GM12878 (cell line): Measurements from ENCODE around the gene PTPRS. TPM values are rescaled to one million over a fixed set of nuclear protein-coding genes. Genes with fewer than 3 reads are reported as not detected.

Source experiments
- ATAC-seq: fragments of 200-7000 bp; cut with Tn5 transposase; 3 replicates; pipeline ENCODE4 v1.9.1; 2020; ENCODE audit warnings: mild to moderate bottlenecking, moderate library complexity
- BruUV-seq: library from RNA; stranded (reverse); fragments of 400-500 nt; replicated peaks from 2 replicates; lab custom pipeline; 2021; lab: Mats Ljungman, UMichigan
- CTCF ChIA-PET: fragments of 300-600 bp; sonication (Branson Sonifier 250); formaldehyde crosslinking; extraction: SDS; loops from one replicate; lab custom pipeline; 2021; ENCODE audit warnings: inconsistent platforms; lab: Yijun Ruan, JAX
- POLR2A ChIA-PET: fragments of 350-600 bp; formaldehyde crosslinking; extraction: SDS; loops from one replicate; lab custom pipeline; 2021; ENCODE audit warnings: inconsistent platforms; lab: Charles Lee
- RAD21 ChIA-PET: fragments of 300-600 bp; sonication (Branson Sonifier 250); formaldehyde crosslinking; loops from one replicate; lab custom pipeline; 2023; ENCODE audit warnings: antibody characterized with exemption; ENCODE audit not compliant: unreplicated experiment; lab: Charles Lee
- SMC1A ChIA-PET: fragments of 300-600 bp; sonication (Branson Sonifier 250); formaldehyde crosslinking; loops from one replicate; lab custom pipeline; 2023; ENCODE audit not compliant: unreplicated experiment, uncharacterized antibody; lab: Charles Lee
- DNase-seq: peaks from one replicate; pipeline ENCODE4 v3.0.0-alpha.2; 2011; ENCODE audit warnings: low read depth, low spot score
- FAIRE-seq: peaks from 3 replicates; lab custom pipeline; 2011; peaks lifted over from hg19 to GRCh38; lab: Jason Lieb, UNC
- H2AFZ ChIP-seq: 2 replicates; pipeline ENCODE4 v1.6.0; 2011; ENCODE audit warnings: low read depth, low read length, control low read depth; ENCODE audit not compliant: control insufficient read depth
- H3K27ac ChIP-seq: 2 replicates; pipeline ENCODE4 v1.5.1; 2011; ENCODE audit warnings: control low read depth; ENCODE audit not compliant: control insufficient read depth, insufficient read depth
- H3K27me3 ChIP-seq, 2 experiments: replicated peaks in 1 of 2; 2 replicates each; pipeline versions ENCODE4 v1.6.0 to v1.6.1; 2011; ENCODE audit warnings: low read length in 1 of 2; ENCODE audit not compliant: control insufficient read depth in 2 of 2, insufficient read depth in 2 of 2
- H3K36me3 ChIP-seq, 2 experiments: 2 replicates each; pipeline ENCODE4 v1.5.1; 2011; ENCODE audit warnings: low read length in 1 of 2; ENCODE audit not compliant: control insufficient read depth in 2 of 2, insufficient read depth in 2 of 2
- H3K4me1 ChIP-seq: 2 replicates; pipeline ENCODE4 v1.6.1; 2011; ENCODE audit warnings: mild to moderate bottlenecking, low read length, moderate library complexity, mixed read lengths; ENCODE audit not compliant: control insufficient read depth, insufficient read depth
- H3K4me2 ChIP-seq: 2 replicates; pipeline ENCODE4 v1.6.0; 2011; ENCODE audit warnings: control low read depth; ENCODE audit not compliant: control insufficient read depth, insufficient read depth
- H3K4me3 ChIP-seq: fragments of 200-600 bp; sonication (generic); 2 replicates; pipeline ENCODE4 v1.5.1; 2016
- H3K79me2 ChIP-seq: 2 replicates; pipeline ENCODE4 v1.6.0; 2011; ENCODE audit warnings: low read length; ENCODE audit not compliant: control insufficient read depth, insufficient read depth
- H3K9ac ChIP-seq: 2 replicates; pipeline ENCODE4 v1.8.0; 2011; ENCODE audit warnings: low read length, control low read depth, mixed read lengths; ENCODE audit not compliant: control insufficient read depth, insufficient read depth
- H3K9me3 ChIP-seq: replicated peaks from 3 replicates; pipeline ENCODE4 v1.5.1; 2011; ENCODE audit warnings: mild to moderate bottlenecking, low read length; ENCODE audit not compliant: control insufficient read depth, insufficient read depth
- H4K20me1 ChIP-seq: 2 replicates; pipeline ENCODE4 v1.6.0; 2011; ENCODE audit not compliant: control insufficient read depth, insufficient read depth
- CBX3 ChIP-seq: fragments of 200-600 bp; sonication (generic); IDR thresholded peaks from 2 replicates; pipeline ENCODE4 v1.6.1; 2016; ENCODE audit warnings: low read depth, borderline replicate concordance
- E2F8 ChIP-seq: fragments of 450-650 bp; IDR thresholded peaks from 2 replicates; pipeline ENCODE4 v1.6.1; 2018; ENCODE audit warnings: mild to moderate bottlenecking, low read depth, moderate library complexity; ENCODE audit not compliant: partially characterized antibody
- GATAD2B ChIP-seq: fragments of 450-650 bp; conservative IDR thresholded peaks from 2 replicates; pipeline ENCODE4 v1.6.1; 2017; ENCODE audit warnings: low read depth, mild to moderate bottlenecking, moderate library complexity
- IRF5 ChIP-seq: fragments of 450-650 bp; IDR thresholded peaks from 2 replicates; pipeline ENCODE4 v1.6.1; 2017; ENCODE audit warnings: borderline replicate concordance
- NFIC ChIP-seq: IDR thresholded peaks from 2 replicates; pipeline ENCODE4 v1.6.1; 2012; ENCODE audit warnings: low read depth, mild to moderate bottlenecking, inconsistent platforms, low read length, moderate library complexity
- PAX5 ChIP-seq: IDR thresholded peaks from 2 replicates; pipeline ENCODE4 v1.6.1; 2011; ENCODE audit warnings: low read depth, low read length, borderline replicate concordance
- SRF ChIP-seq, 2 experiments: IDR thresholded peaks; 2 replicates each; pipeline ENCODE4 v1.6.1; 2011; ENCODE audit warnings: low read depth in 2 of 2, low read length in 2 of 2, mild to moderate bottlenecking in 1 of 2, moderate library complexity in 1 of 2
- SUPT20H ChIP-seq: IDR thresholded peaks from 2 replicates; pipeline ENCODE4 v1.6.1; 2011; ENCODE audit warnings: low read depth, mild to moderate bottlenecking, low read length, moderate library complexity, borderline replicate concordance; ENCODE audit not compliant: control insufficient read depth
- SUZ12 ChIP-seq: fragments of 200-600 bp; sonication (generic); IDR thresholded peaks from one replicate; pipeline ENCODE4 v1.6.1; 2018; ENCODE audit warnings: antibody characterized with exemption, mild to moderate bottlenecking; ENCODE audit not compliant: unreplicated experiment
- TAF1 ChIP-seq: IDR thresholded peaks from 2 replicates; pipeline ENCODE4 v1.6.1; 2011; ENCODE audit warnings: mild to moderate bottlenecking, low read depth, low read length, borderline replicate concordance
- ZNF207 ChIP-seq: fragments of 450-650 bp; IDR thresholded peaks from 2 replicates; pipeline ENCODE4 v1.6.1; 2014; ENCODE audit warnings: antibody characterized with exemption, mild to moderate bottlenecking, borderline replicate concordance
- ZNF592 ChIP-seq: fragments of 450-650 bp; IDR thresholded peaks from 2 replicates; pipeline ENCODE4 v1.6.1; 2017; ENCODE audit warnings: mild to moderate bottlenecking, moderate library complexity
- WGBS: methylation state at CpG from one replicate; pipeline ENCODE4 v1.1.6; 2016; ENCODE audit warnings: low lambda C conversion rate; ENCODE audit not compliant: insufficient replicate concordance, insufficient coverage; ENCODE audit errors: missing lambda C conversion rate; 5-methylcytosine and 5-hydroxymethylcytosine counted together
- in situ Hi-C: fragments of 300-500 bp; cut with MboI; formaldehyde crosslinking; loops from 9 replicates; pipeline ENCODE4 v1.14.3; 2018; ENCODE audit warnings: mixed read lengths
- intact Hi-C: fragments of 100-400 bp; cut with micrococcal nuclease; formaldehyde crosslinking; loops from one replicate; pipeline ENCODE4 v1.14.2; 2022; ENCODE audit not compliant: unreplicated experiment
- polyA plus RNA-seq, 11 experiments: library from polyadenylated mRNA; depleted of rRNA in 4 of 11; unstranded in 6 of 11; stranded (reverse) in 5 of 11; fragments of >200 nt; fragmentation: Nextera tagmentation in 4 of 11; fragmentation: Illumina TruSeq in 1 of 11; extraction: Ambion mirVana in 4 of 11; extraction: Trizol in 1 of 11; gene quantifications; 1 replicate in 1 of 11; 2 replicates in 10 of 11; pipeline versions ENCODE4 v1.2.1 to v1.2.3, GENCODE V29; 2011 to 2016; ENCODE audit warnings: inconsistent platforms in 2 of 11, missing spikeins in 2 of 11, low read depth in 1 of 11
- total RNA-seq, 4 experiments: library from RNA; depleted of rRNA in 3 of 4; stranded (reverse); fragments of >200 nt in 3 of 4; fragmentation: Illumina TruSeq in 1 of 4; extraction: Trizol in 1 of 4; gene quantifications; 2 replicates each; pipeline versions ENCODE4 v1.2.1 to v1.2.3, GENCODE V29; 2013 to 2021

Gene PTPRS
- total and polyA plus RNA-seq, 10 of the 15 experiments (the other 5 are each of a cell fraction or from before 2014, with no cell fraction given) = 0.09 to 32.1 (median 0.71) TPM

DNA sequence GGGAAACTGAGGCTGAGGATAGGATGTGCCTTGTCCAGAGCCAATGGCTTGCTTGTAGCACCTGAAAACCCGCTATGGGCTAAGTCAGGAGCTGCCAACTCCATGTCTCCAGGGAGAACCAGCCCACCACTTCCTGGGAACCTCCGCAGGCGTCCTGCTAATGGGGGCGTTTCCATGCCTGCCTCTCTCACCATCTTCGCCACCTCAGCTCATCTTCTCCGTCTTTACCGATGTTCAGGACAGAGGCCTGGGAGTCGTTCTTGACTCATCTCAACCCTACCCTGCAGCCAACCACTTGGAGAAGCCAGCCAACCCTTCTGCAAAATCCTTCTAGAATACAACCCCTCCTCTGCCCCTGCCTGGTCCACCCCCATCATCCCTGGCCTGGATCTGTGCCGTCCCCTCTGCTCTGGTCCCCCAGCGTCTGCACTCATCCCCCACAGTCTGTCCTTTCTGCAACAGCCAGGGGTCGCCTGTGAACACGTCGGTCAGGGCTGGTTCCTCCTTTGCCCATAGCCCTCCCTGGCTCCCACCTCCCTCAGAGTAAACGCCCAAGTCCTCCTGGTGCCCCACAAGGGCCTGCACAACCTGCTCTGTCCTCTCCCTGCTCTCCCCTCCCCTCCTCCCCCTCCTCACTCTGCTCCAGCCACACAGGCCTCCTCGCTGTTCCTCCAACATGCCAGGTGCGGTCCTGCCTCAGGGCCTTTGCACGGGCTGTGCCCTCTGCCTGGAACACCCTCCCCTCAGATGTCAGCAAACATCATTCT lies 31.0 kb downstream of the PTPRS start:
- ChIA-PET RAD21 (interaction anchor here (0.7 to 1.2 kb wide), 2 partner anchors 9 to 13 kb away, joined by 3 to 4 read pairs; no protein-coding TSS in a partner anchor), POLR2A (no interaction called here), SMC1A (interaction anchor here (1.1 kb wide), 1 partner anchor 13 kb away, joined by 3 read pairs; no protein-coding TSS in a partner anchor), CTCF (no interaction called here)
- ATAC-seq (peak; percentile 43; the same call in 2 of the 3 replicates), DNase-seq (no peak), FAIRE-seq (no peak)
- H3K79me2 ChIP-seq = no peaks in the 10 kb centered on the region
- no peaks in the 10 kb centered on the region for H3K4me1 ChIP-seq
- H3K9me3 ChIP-seq = no peaks in the 10 kb centered on the region; the same call in 2 of the 3 replicates
- no peak overlapping the region for H3K4me2 ChIP-seq
- BruUV-seq = no TSS peak
- H4K20me1 ChIP-seq = no peaks in the 10 kb centered on the region
- H3K27ac ChIP-seq = no peak overlapping the region
- intact Hi-C loops (no loop called here), in situ Hi-C loops (no loop called here)
- 36% methylated on average over 17 of the region's 17 CpGs for WGBS
- no peak overlapping the region for H2AFZ ChIP-seq
- no peak overlapping the region for H3K4me3 ChIP-seq
- H3K27me3 ChIP-seq = no peaks in the 10 kb centered on the region
- no peak for TF ChIP-seq CBX3
- no peak for TF ChIP-seq SUZ12
- TF ChIP-seq SUPT20H = no peak
- TF ChIP-seq ZNF592 = no peak
- TF ChIP-seq SRF (IDR thresholded peaks at IDR 0.05; ENCODE audit: low read depth in 2 of 2, low read length in 2 of 2) = no peak
- TF ChIP-seq E2F8 = no peak
- no peak for TF ChIP-seq PAX5
- no peak for TF ChIP-seq GATAD2B
- TF ChIP-seq ZNF207 = no peak
- TF ChIP-seq TAF1 = no peak
- no peak for TF ChIP-seq IRF5
- no peak for TF ChIP-seq NFIC
- no peak overlapping the region for H3K9ac ChIP-seq
- H3K36me3 ChIP-seq = no peaks in the 10 kb centered on the region; a peak in 1 of 4 replicates
